GM12878 (cell line): ENCODE results near the gene C19orf33. TPM values are rescaled to one million over a fixed set of nuclear protein-coding genes. Genes with fewer than 3 reads are reported as not detected.

Source experiments
- ATAC-seq: fragments of 200-7000 bp; cut with Tn5 transposase; 3 replicates; pipeline ENCODE4 v1.9.1; 2020; ENCODE audit warnings: mild to moderate bottlenecking, moderate library complexity
- BruUV-seq: library from RNA; stranded (reverse); fragments of 400-500 nt; replicated peaks from 2 replicates; lab custom pipeline; 2021; lab: Mats Ljungman, UMichigan
- CTCF ChIA-PET: fragments of 300-600 bp; sonication (Branson Sonifier 250); formaldehyde crosslinking; extraction: SDS; loops from one replicate; lab custom pipeline; 2021; ENCODE audit warnings: inconsistent platforms; lab: Yijun Ruan, JAX
- POLR2A ChIA-PET: fragments of 350-600 bp; formaldehyde crosslinking; extraction: SDS; loops from one replicate; lab custom pipeline; 2021; ENCODE audit warnings: inconsistent platforms; lab: Charles Lee
- RAD21 ChIA-PET: fragments of 300-600 bp; sonication (Branson Sonifier 250); formaldehyde crosslinking; loops from one replicate; lab custom pipeline; 2023; ENCODE audit warnings: antibody characterized with exemption; ENCODE audit not compliant: unreplicated experiment; lab: Charles Lee
- SMC1A ChIA-PET: fragments of 300-600 bp; sonication (Branson Sonifier 250); formaldehyde crosslinking; loops from one replicate; lab custom pipeline; 2023; ENCODE audit not compliant: unreplicated experiment, uncharacterized antibody; lab: Charles Lee
- DNase-seq: peaks from one replicate; pipeline ENCODE4 v3.0.0-alpha.2; 2011; ENCODE audit warnings: low read depth, low spot score
- FAIRE-seq: peaks from 3 replicates; lab custom pipeline; 2011; peaks lifted over from hg19 to GRCh38; lab: Jason Lieb, UNC
- H2AFZ ChIP-seq: 2 replicates; pipeline ENCODE4 v1.6.0; 2011; ENCODE audit warnings: low read depth, low read length, control low read depth; ENCODE audit not compliant: control insufficient read depth
- H3K27ac ChIP-seq: 2 replicates; pipeline ENCODE4 v1.5.1; 2011; ENCODE audit warnings: control low read depth; ENCODE audit not compliant: control insufficient read depth, insufficient read depth
- H3K27me3 ChIP-seq, 2 experiments: replicated peaks in 1 of 2; 2 replicates each; pipeline versions ENCODE4 v1.6.0 to v1.6.1; 2011; ENCODE audit warnings: low read length in 1 of 2; ENCODE audit not compliant: control insufficient read depth in 2 of 2, insufficient read depth in 2 of 2
- H3K36me3 ChIP-seq, 2 experiments: 2 replicates each; pipeline ENCODE4 v1.5.1; 2011; ENCODE audit warnings: low read length in 1 of 2; ENCODE audit not compliant: control insufficient read depth in 2 of 2, insufficient read depth in 2 of 2
- H3K4me1 ChIP-seq: 2 replicates; pipeline ENCODE4 v1.6.1; 2011; ENCODE audit warnings: mild to moderate bottlenecking, low read length, moderate library complexity, mixed read lengths; ENCODE audit not compliant: control insufficient read depth, insufficient read depth
- H3K4me2 ChIP-seq: 2 replicates; pipeline ENCODE4 v1.6.0; 2011; ENCODE audit warnings: control low read depth; ENCODE audit not compliant: control insufficient read depth, insufficient read depth
- H3K4me3 ChIP-seq: fragments of 200-600 bp; sonication (generic); 2 replicates; pipeline ENCODE4 v1.5.1; 2016
- H3K79me2 ChIP-seq: 2 replicates; pipeline ENCODE4 v1.6.0; 2011; ENCODE audit warnings: low read length; ENCODE audit not compliant: control insufficient read depth, insufficient read depth
- H3K9ac ChIP-seq: 2 replicates; pipeline ENCODE4 v1.8.0; 2011; ENCODE audit warnings: low read length, control low read depth, mixed read lengths; ENCODE audit not compliant: control insufficient read depth, insufficient read depth
- H3K9me3 ChIP-seq: replicated peaks from 3 replicates; pipeline ENCODE4 v1.5.1; 2011; ENCODE audit warnings: mild to moderate bottlenecking, low read length; ENCODE audit not compliant: control insufficient read depth, insufficient read depth
- H4K20me1 ChIP-seq: 2 replicates; pipeline ENCODE4 v1.6.0; 2011; ENCODE audit not compliant: control insufficient read depth, insufficient read depth
- ATF7 ChIP-seq: fragments of 450-650 bp; IDR thresholded peaks from 2 replicates; pipeline ENCODE4 v1.6.1; 2016; ENCODE audit warnings: low read depth, mild to moderate bottlenecking
- CBFB ChIP-seq: IDR thresholded peaks from 2 replicates; pipeline ENCODE4 v1.6.1; 2016; ENCODE audit warnings: antibody characterized with exemption, low read depth
- EZH2 ChIP-seq: IDR thresholded peaks from 2 replicates; pipeline ENCODE4 v1.6.1; 2012; ENCODE audit warnings: low read depth, mild to moderate bottlenecking, control low read depth, inconsistent platforms, low read length, borderline replicate concordance; ENCODE audit not compliant: control insufficient read depth
- FOXM1 ChIP-seq: IDR thresholded peaks from 2 replicates; pipeline ENCODE4 v1.6.1; 2012; ENCODE audit warnings: low read depth, mild to moderate bottlenecking, inconsistent platforms, low read length, moderate library complexity
- ZSCAN29 ChIP-seq: fragments of 450-650 bp; IDR thresholded peaks from 2 replicates; pipeline ENCODE4 v1.6.1; 2017; ENCODE audit warnings: mild to moderate bottlenecking, moderate library complexity
- WGBS: methylation state at CpG from one replicate; pipeline ENCODE4 v1.1.6; 2016; ENCODE audit warnings: low lambda C conversion rate; ENCODE audit not compliant: insufficient replicate concordance, insufficient coverage; ENCODE audit errors: missing lambda C conversion rate; 5-methylcytosine and 5-hydroxymethylcytosine counted together
- in situ Hi-C: fragments of 300-500 bp; cut with MboI; formaldehyde crosslinking; loops from 9 replicates; pipeline ENCODE4 v1.14.3; 2018; ENCODE audit warnings: mixed read lengths
- intact Hi-C: fragments of 100-400 bp; cut with micrococcal nuclease; formaldehyde crosslinking; loops from one replicate; pipeline ENCODE4 v1.14.2; 2022; ENCODE audit not compliant: unreplicated experiment
- polyA plus RNA-seq, 11 experiments: library from polyadenylated mRNA; depleted of rRNA in 4 of 11; unstranded in 6 of 11; stranded (reverse) in 5 of 11; fragments of >200 nt; fragmentation: Nextera tagmentation in 4 of 11; fragmentation: Illumina TruSeq in 1 of 11; extraction: Ambion mirVana in 4 of 11; extraction: Trizol in 1 of 11; gene quantifications; 1 replicate in 1 of 11; 2 replicates in 10 of 11; pipeline versions ENCODE4 v1.2.1 to v1.2.3, GENCODE V29; 2011 to 2016; ENCODE audit warnings: inconsistent platforms in 2 of 11, missing spikeins in 2 of 11, low read depth in 1 of 11
- total RNA-seq, 4 experiments: library from RNA; depleted of rRNA in 3 of 4; stranded (reverse); fragments of >200 nt in 3 of 4; fragmentation: Illumina TruSeq in 1 of 4; extraction: Trizol in 1 of 4; gene quantifications; 2 replicates each; pipeline versions ENCODE4 v1.2.1 to v1.2.3, GENCODE V29; 2013 to 2021
- TF ChIP-seq, protein P1 (sequence below): fragments of 450-650 bp; IDR thresholded peaks from 2 replicates; pipeline ENCODE4 v1.6.1; 2017; ENCODE audit warnings: borderline replicate concordance

The C19orf33 gene
- total and polyA plus RNA-seq, 10 of the 15 experiments (the other 5 are each of a cell fraction or from before 2014, with no cell fraction given), result 0.28 to 0.45 TPM; not detected in 8

DNA sequence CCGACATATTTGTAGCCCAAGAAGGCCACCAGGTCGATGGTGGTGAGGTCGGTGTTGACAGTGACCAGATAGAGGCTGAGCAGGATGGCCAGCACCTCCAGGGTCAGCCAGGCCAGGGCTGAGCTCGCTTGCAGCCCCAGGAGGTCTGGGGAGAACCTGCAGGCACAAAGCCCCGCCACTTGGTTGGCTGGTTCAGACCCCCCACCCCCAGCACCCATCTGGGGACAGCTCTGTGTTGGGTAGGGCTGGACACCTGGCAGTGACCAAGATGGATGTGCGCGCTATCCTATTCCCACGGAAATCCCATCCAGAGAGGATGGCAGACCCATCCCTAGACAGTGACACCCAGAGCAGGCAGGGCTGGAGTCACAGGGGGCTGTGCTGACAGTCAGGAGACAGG, 3.5 kb downstream of the C19orf33 start:
- intact Hi-C loops, result no loop called here
- no peak overlapping the region for H3K4me2 ChIP-seq
- TF ChIP-seq EZH2, result no peak
- no peak for TF ChIP-seq FOXM1
- TF ChIP-seq, protein P1, sequence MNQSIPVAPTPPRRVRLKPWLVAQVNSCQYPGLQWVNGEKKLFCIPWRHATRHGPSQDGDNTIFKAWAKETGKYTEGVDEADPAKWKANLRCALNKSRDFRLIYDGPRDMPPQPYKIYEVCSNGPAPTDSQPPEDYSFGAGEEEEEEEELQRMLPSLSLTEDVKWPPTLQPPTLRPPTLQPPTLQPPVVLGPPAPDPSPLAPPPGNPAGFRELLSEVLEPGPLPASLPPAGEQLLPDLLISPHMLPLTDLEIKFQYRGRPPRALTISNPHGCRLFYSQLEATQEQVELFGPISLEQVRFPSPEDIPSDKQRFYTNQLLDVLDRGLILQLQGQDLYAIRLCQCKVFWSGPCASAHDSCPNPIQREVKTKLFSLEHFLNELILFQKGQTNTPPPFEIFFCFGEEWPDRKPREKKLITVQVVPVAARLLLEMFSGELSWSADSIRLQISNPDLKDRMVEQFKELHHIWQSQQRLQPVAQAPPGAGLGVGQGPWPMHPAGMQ, result no peak
- no peak for TF ChIP-seq ZSCAN29
- no peak for TF ChIP-seq CBFB
- TF ChIP-seq ATF7, result no peak
- TF ChIP-seq, all 136 proteins: peak for 0
- WGBS, result 86% methylated on average over 8 of the region's 8 CpGs
- ChIA-PET SMC1A (no interaction called here), CTCF (no interaction called here), POLR2A (no interaction called here), RAD21 (no interaction called here)
- H4K20me1 ChIP-seq, result no peaks in the 10 kb centered on the region
- no peak overlapping the region for H2AFZ ChIP-seq
- DNase-seq, result no peak
- in situ Hi-C loops, result no loop called here
- H3K9ac ChIP-seq, result no peak overlapping the region
- no peak for ATAC-seq
- no peaks in the 10 kb centered on the region for H3K27me3 ChIP-seq
- H3K4me1 ChIP-seq, result no peaks in the 10 kb centered on the region
- H3K79me2 ChIP-seq, result no peaks in the 10 kb centered on the region
- no peaks in the 10 kb centered on the region for H3K9me3 ChIP-seq
- BruUV-seq, result no TSS peak
- H3K4me3 ChIP-seq, result no peak overlapping the region
- no peak for FAIRE-seq
- H3K36me3 ChIP-seq, result peaks cover 0 to 11% of the 10 kb centered on the region in 2 experiments; a peak in 3 of 4 replicates
- H3K27ac ChIP-seq, result no peak overlapping the region
